ENCODE measurements around the gene NTRK3.

Gene NTRK3

DNA sequence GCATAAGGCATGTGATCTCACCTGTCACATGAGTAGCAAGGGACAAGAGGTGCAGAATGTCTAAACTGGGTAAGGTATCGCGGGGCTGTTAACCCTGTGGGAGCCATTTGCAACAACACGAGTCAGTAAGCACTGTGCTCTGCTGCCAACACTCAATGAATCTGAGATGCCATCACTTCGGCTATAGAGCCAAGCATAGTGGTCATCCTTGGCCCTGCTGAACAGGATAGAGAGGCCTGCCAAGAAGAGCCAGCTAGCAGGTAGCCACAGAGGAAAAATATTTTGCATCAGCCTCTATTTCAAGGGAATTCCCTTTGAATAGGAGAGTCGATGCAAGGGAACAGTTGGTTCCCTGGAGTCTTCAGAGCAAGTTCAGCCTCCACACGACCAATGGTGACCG, 137.8 kb downstream of the NTRK3 start:
- DNase-seq (ENCODE audit: low spot score), result no peak

DNA sequence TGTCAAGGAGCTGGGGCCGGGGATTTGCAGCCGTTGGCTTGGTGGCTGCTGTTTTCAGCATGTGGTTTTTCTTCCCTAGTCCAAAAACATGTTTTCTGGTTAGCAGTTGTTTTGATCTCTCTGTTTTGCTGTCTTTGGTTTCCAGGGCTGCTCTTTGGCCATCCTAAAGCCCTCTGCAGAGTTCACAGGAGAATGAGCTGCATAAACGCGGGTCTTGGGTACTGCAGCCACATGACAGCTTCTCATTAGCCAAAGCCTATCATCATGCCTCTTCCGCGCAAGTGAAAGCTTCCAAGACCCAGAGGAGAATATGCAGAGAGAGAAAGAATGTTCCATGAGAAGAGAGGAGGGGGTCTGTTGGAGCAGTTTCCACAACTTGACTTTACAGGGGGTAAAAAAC, 138.5 kb downstream of the NTRK3 start:
- no peak for DNase-seq (ENCODE audit: low spot score)

DNA sequence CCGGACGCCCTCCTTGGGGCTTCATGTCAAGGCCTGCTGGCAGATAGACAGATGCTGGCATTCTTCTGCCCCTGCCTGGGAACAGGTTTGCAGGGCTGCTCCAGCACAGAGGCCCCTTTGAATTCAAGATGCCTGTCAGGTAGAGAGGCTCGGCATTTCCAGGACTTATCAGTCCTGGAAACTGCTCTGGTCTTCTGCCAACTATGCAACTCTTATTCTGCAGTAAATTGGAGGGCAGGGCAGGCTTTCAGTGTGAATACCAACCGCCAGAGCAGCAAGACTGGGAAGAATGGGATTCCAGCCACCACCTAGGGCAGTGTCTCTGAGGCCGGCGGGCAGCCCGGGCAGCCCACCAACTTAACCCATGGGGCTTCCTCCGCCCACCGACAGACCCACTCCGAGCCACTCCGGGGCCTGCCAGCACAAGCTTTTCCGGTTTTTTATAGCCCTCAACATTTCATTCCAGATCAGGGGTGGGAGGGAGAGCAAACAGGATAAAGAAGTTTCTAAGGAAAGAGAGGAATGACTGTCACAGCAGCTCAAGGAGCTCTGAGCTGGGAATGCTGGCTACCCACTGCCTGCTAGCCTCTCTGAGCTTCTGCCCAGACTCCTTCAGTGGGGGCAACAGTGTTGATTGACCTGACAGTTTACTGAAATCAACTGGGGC, 140.9 kb downstream of the NTRK3 start:
- DNase-seq (ENCODE audit: low spot score), result no peak

GRCh38 chr15:88113613-88114308, 142.8 kb downstream of the NTRK3 start:
- DNase-seq (ENCODE audit: low spot score), result no peak

GRCh38 chr15:88108991-88109390, 147.5 kb downstream of the NTRK3 start:
- DNase-seq (ENCODE audit: low spot score), result no peak

GRCh38 chr15:88108477-88108876, 148.1 kb downstream of the NTRK3 start:
- no peak for DNase-seq (ENCODE audit: low spot score)

- DNase-seq (ENCODE audit: low spot score), result no peak
Measured at GRCh38 chr15:88106074-88106473, 150.5 kb downstream of the NTRK3 start.

DNA sequence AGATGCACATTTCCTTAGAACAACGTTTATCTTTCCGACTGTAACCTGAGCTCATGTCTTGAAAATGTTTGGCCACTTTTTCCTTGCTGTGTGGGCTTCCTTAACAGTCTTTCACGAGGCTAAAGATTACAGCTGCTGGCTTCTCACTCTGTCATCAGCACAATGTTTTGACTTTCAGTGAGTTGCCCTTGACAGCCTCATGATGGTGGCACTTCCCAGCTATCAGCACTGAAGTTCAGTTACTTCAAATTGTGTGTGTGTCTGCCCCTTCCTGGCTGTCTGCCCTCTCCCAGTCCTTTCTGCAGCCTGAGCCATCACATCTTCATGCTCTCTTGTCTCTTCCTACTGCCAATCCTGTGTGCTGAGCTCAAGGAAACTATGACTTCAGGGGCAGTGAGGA, 152.2 kb downstream of the NTRK3 start:
- no peak for DNase-seq (ENCODE audit: low spot score)

DNA sequence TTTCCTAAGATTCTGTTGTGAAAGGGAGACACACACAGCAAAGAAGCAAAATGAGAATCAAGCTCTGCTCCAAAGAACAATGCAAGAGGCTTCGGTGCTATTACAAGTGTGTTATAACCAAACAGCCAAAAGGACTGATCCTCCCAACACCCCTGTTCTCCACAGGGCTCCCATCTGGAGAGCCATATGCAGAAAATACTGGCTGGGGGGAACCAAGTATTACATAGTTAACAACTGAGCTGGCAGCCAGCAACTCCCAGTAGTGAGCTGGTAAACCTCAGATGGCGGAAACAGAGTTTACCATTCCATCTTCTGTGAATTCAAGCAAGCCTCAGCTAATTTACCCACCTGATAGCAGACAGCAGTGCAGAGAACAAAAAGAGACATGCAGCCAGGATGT, 156.4 kb downstream of the NTRK3 start:
- no peak for DNase-seq (ENCODE audit: low spot score)

DNA sequence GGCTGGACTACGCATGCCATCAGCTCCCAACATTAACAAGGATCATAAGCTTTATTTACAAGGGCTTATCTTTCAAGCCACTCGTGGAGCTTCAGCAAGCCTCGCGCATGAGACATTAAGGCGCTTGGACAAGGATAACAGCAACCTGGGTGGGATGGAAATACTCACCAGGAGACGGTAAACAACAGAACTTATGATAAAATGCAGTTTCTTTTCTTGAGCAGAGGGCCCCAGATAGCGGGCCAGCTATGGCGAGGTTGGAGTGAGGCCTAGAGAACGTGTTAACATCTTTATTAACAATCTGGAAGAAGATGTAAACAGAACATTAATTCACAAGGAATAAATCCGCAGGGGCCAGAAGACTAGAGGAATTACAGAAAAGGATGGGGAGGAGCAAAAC, 158.2 kb downstream of the NTRK3 start:
- no peak for DNase-seq (ENCODE audit: low spot score)

GRCh38 chr15:88091444-88092016, 165.0 kb downstream of the NTRK3 start:
- no peak for DNase-seq (ENCODE audit: low spot score)

- no peak for DNase-seq (ENCODE audit: low spot score)
Measured at GRCh38 chr15:88090481-88091011, 166.0 kb downstream of the NTRK3 start.

DNA sequence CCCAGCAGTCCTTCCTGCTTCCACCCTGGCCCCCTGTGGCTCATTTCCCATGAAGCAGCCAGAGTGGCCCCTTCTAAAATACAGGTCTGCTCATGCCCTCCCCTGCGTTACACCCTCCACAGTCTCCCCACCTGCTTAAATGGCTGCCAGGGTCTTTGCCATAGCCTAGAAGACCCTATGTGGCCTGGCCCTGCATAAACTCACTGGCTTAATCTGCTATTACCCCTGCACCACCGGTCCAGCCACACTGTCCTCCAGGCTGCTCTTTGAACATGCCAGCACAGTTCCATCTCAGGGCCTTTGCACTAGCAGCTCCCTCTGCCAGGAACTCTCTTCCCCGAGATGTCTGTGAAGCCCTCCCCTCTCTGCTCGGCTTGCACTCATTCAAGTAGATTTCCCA, 166.8 kb downstream of the NTRK3 start:
- DNase-seq (ENCODE audit: low spot score), result no peak

GRCh38 chr15:88089024-88089620, 167.4 kb downstream of the NTRK3 start:
- no peak for DNase-seq (ENCODE audit: low spot score)

GRCh38 chr15:88083811-88084760, 172.5 kb downstream of the NTRK3 start:
- no peak for DNase-seq (ENCODE audit: low spot score)

- DNase-seq (ENCODE audit: low spot score), result no peak
Measured at GRCh38 chr15:88080616-88081015, 175.9 kb downstream of the NTRK3 start.

DNA sequence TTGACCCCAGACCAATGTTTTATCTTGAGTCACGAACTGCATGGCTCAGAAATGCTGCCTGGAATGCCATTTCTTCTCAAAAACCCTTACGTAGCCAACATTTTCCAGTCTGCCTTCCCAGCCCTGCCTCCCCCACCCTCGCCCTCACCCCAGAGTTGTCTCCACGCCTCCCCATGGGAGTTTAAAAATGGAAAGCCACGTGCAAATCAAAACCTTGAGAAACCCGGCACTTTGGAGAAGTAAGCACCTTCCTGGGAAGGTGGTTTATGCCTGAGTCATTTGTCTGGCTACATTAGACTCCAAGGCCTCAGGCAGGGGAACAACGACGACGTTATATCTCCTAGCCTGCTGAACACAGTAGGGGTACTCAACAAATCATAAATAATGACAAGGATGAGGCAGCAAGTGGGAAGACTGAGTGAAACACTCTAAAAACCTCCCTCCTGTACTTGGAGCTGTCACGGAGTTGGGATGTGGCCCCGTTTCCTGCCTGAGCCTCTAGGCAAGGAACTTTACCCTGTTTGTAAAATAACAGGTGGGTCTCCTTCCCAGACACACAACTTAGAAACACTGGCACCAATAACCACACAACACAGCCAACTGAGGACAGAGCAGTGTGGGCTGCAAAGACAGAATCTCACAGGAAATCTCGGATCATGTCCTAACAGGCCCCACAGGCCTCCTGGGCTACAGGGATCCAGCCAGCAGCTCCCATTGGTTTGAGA, 179.1 kb downstream of the NTRK3 start:
- no peak for DNase-seq (ENCODE audit: low spot score)

DNA sequence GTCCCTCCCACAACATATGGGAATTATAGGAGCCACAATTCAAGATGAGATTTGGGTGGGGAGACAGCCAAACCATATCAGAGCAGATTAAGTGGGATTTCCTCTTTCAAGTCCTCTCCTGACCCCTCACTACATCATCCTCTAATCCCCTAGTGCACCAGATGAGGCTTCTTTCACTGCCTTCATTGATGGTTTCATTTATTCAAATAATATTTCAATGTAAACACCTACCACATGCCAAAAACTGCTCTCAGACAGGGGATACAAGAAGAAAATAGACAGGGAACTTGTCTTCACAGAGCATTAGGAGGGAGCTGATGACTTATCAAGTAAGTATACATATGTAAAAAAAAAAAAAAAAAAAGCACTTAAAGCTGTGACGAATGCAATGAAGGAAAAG, 180.2 kb downstream of the NTRK3 start:
- DNase-seq (ENCODE audit: low spot score), result no peak

- no peak for DNase-seq (ENCODE audit: low spot score)
Measured at GRCh38 chr15:88075102-88075501, 181.4 kb downstream of the NTRK3 start.

- no peak for DNase-seq (ENCODE audit: low spot score)
Measured at GRCh38 chr15:88074386-88074785, 182.2 kb downstream of the NTRK3 start.

GRCh38 chr15:88073391-88073691, 183.2 kb downstream of the NTRK3 start:
- no peak for DNase-seq (ENCODE audit: low spot score)

All from NAMALWA (cell line).